Measurements from ENCODE around the gene PLEKHN1.

DNA sequence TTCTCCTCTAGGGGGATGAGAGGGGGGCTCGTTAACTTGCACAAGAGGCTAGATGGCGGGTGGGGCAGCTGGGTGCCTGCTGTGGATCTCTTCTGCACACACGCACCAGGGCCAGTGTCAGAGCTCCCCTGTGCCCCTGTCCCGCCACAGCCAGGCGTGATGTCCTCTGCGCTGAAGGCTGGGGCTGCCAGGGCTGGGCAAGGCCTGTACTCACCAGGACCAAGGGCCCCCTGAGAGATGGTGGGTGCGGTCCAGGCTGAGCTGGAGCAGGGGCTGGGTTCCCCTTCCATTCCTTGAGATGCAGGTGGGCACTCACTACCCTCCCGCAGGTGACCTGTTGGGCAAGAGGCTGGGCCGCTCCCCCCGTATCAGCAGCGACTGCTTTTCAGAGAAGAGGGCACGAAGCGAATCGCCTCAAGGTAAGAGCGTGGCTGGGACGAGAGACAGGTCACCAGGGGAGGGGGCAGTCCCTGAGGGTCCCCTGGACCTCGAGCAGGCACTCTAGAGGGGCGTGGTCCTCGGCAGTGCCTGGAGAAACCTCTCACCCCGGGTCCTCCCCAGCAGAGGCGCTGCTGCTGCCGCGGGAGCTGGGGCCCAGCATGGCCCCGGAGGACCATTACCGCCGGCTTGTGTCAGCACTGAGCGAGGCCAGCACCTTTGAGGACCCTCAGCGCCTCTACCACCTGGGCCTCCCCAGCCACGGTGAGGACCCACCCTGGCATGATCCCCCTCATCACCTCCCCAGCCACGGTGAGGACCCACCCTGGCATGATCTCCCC, 27.4 kb upstream of the PLEKHN1 start:
- TF ChIP-seq EZH2 (IDR thresholded peaks at IDR 0.05; ENCODE audit: insufficient read depth, poor library complexity, severe bottlenecking) (no peak), EZH2phosphoT487 (IDR thresholded peaks at IDR 0.05; ENCODE audit: insufficient read depth, low read depth) (no peak)
